Measurements from ENCODE around the gene USP6NL. TPM values are rescaled to one million over a fixed set of nuclear protein-coding genes. Genes with fewer than 3 reads are reported as not detected.
A peak's percentile ranks its signal among the peaks of the same experiment; 100 is the strongest.

Gene USP6NL
- total RNA-seq, 1 experiment from 2014 or later: 35.6 TPM

- Mint-ChIP-seq H3K36me3 (ENCODE audit: insufficient read depth, unreplicated experiment) (no peaks in the 10 kb centered on the region), H3K4me3 (ENCODE audit: unreplicated experiment) (no peak overlapping the region), H3K27ac (ENCODE audit: unreplicated experiment) (no peak overlapping the region), H3K4me1 (ENCODE audit: low read depth, unreplicated experiment) (peaks cover 16% of the 10 kb centered on the region), H3K9me3 (ENCODE audit: unreplicated experiment) (peaks cover 17% of the 10 kb centered on the region), H3K27me3 (ENCODE audit: insufficient read depth, unreplicated experiment) (no peaks in the 10 kb centered on the region)
- no peaks in the 10 kb centered on the region for H3K36me3 ChIP-seq (ENCODE audit: control insufficient read depth, insufficient read depth, low read length)
- no peaks in the 10 kb centered on the region for H3K27me3 ChIP-seq (replicated peaks; ENCODE audit: control insufficient read depth, insufficient read depth, low read length)
- peak; percentile 43 to 60 for DNase-seq
- H3K4me1 ChIP-seq: peaks cover 8% of the 10 kb centered on the region
- intact Hi-C loops (cut with micrococcal nuclease; ENCODE audit: unreplicated experiment): loop anchor here (1.0 kb wide), 1 partner anchor 20 kb away; no protein-coding TSS in a partner anchor
- ChIA-PET POLR2A (interaction anchor here (0.9 kb wide), 1 partner anchor 80 kb away, joined by 3 read pairs; no protein-coding TSS in a partner anchor), CTCF (interaction anchor here (0.6 to 0.7 kb wide), 2 partner anchors 85 to 156 kb away, joined by 3 to 6 read pairs; no protein-coding TSS in a partner anchor)
- no peaks in the 10 kb centered on the region for H3K9me3 ChIP-seq
- TF ChIP-seq, protein P1, sequence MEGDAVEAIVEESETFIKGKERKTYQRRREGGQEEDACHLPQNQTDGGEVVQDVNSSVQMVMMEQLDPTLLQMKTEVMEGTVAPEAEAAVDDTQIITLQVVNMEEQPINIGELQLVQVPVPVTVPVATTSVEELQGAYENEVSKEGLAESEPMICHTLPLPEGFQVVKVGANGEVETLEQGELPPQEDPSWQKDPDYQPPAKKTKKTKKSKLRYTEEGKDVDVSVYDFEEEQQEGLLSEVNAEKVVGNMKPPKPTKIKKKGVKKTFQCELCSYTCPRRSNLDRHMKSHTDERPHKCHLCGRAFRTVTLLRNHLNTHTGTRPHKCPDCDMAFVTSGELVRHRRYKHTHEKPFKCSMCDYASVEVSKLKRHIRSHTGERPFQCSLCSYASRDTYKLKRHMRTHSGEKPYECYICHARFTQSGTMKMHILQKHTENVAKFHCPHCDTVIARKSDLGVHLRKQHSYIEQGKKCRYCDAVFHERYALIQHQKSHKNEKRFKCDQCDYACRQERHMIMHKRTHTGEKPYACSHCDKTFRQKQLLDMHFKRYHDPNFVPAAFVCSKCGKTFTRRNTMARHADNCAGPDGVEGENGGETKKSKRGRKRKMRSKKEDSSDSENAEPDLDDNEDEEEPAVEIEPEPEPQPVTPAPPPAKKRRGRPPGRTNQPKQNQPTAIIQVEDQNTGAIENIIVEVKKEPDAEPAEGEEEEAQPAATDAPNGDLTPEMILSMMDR (IDR thresholded peaks at IDR 0.05; ENCODE audit: insufficient read depth in 1 of 2, low read depth in 1 of 2, low read length in 1 of 2, severe bottlenecking in 1 of 2, unreplicated experiment in 1 of 2): no peak
- BruUV-seq (replicated peaks): no TSS peak
- H3K4me3 ChIP-seq (ENCODE audit: low read depth, low read length): no peak overlapping the region
Observed at GRCh38 chr10:11639849-11640764, 28.7 kb upstream of the USP6NL start.

- H3K4me1 ChIP-seq: peaks cover 8% of the 10 kb centered on the region
- ChIA-PET POLR2A (no interaction called here), CTCF (no interaction called here)
Observed at GRCh38 chr10:11639362-11639761, 27.9 kb upstream of the USP6NL start.

DNA sequence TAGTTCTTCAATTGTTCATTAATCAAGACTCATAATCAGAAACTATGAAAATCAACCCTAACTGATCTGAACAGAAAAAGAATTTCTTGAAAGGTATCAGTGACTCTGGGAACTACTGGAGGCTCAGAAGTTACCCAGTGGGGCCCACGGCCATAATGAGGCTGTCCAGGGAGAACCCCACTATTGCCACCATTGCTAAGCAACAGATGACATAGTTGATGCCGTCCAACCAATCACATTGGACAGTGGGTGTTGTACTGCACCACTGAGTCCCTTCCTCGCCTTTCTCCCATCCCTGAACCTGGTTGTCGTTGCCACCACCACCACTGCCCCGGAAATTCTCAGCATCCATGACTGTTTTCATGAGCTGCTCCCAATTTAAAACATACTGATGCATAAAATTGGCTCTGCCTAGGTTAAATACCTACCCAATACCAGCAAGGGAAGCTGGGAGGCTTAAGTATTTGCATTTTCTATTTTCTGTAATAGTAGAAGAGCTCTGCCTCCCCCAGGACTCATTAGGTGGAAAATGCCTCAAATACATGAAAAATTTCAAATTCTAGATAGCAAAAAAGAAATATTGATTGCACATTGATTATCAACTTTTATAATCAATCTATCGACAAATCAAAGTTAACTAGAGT lies 26.7 kb upstream of the USP6NL start:
- H3K27me3 Mint-ChIP-seq (ENCODE audit: insufficient read depth, unreplicated experiment): no peaks in the 10 kb centered on the region

More at GRCh38 chr10:11639362-11639761, 27.9 kb upstream of the USP6NL start:
- Mint-ChIP-seq H3K9me3 (ENCODE audit: unreplicated experiment) (peaks cover 17% of the 10 kb centered on the region), H3K27ac (ENCODE audit: unreplicated experiment) (no peak overlapping the region), H3K4me3 (ENCODE audit: unreplicated experiment) (no peak overlapping the region), H3K27me3 (ENCODE audit: insufficient read depth, unreplicated experiment) (no peaks in the 10 kb centered on the region), H3K36me3 (ENCODE audit: insufficient read depth, unreplicated experiment) (no peaks in the 10 kb centered on the region), H3K4me1 (ENCODE audit: low read depth, unreplicated experiment) (peaks cover 16% of the 10 kb centered on the region)
- Histone ChIP-seq H3K36me3 (ENCODE audit: control insufficient read depth, insufficient read depth, low read length) (no peaks in the 10 kb centered on the region), H3K9me3 (no peaks in the 10 kb centered on the region), H3K27me3 (replicated peaks; ENCODE audit: control insufficient read depth, insufficient read depth, low read length) (no peaks in the 10 kb centered on the region), H3K4me3 (ENCODE audit: low read depth, low read length) (no peak overlapping the region)
- no TSS peak for BruUV-seq (replicated peaks)
- intact Hi-C loops (cut with micrococcal nuclease; ENCODE audit: unreplicated experiment): no loop called here
- no peak for DNase-seq
- TF ChIP-seq, protein P1 (IDR thresholded peaks at IDR 0.05; ENCODE audit: insufficient read depth in 1 of 2, low read depth in 1 of 2, low read length in 1 of 2, severe bottlenecking in 1 of 2, unreplicated experiment in 1 of 2): no peak

More for the DNA sequence above, 26.7 kb upstream of the USP6NL start:
- no peaks in the 10 kb centered on the region for H3K9me3 ChIP-seq
- no TSS peak for BruUV-seq (replicated peaks)
- H3K27ac Mint-ChIP-seq (ENCODE audit: unreplicated experiment): no peak overlapping the region
- intact Hi-C loops (cut with micrococcal nuclease; ENCODE audit: unreplicated experiment): no loop called here
- peaks cover 16% of the 10 kb centered on the region for H3K4me1 Mint-ChIP-seq (ENCODE audit: low read depth, unreplicated experiment)
- H3K27me3 ChIP-seq (replicated peaks; ENCODE audit: control insufficient read depth, insufficient read depth, low read length): no peaks in the 10 kb centered on the region
- TF ChIP-seq, protein P1 (IDR thresholded peaks at IDR 0.05; ENCODE audit: insufficient read depth in 1 of 2, low read depth in 1 of 2, low read length in 1 of 2, severe bottlenecking in 1 of 2, unreplicated experiment in 1 of 2): no peak
- peaks cover 8% of the 10 kb centered on the region for H3K4me1 ChIP-seq
- H3K36me3 ChIP-seq (ENCODE audit: control insufficient read depth, insufficient read depth, low read length): no peaks in the 10 kb centered on the region
- H3K36me3 Mint-ChIP-seq (ENCODE audit: insufficient read depth, unreplicated experiment): no peaks in the 10 kb centered on the region
- no peak overlapping the region for H3K4me3 Mint-ChIP-seq (ENCODE audit: unreplicated experiment)
- no peak overlapping the region for H3K4me3 ChIP-seq (ENCODE audit: low read depth, low read length)
- peaks cover 9% of the 10 kb centered on the region for H3K9me3 Mint-ChIP-seq (ENCODE audit: unreplicated experiment)
- ChIA-PET POLR2A (no interaction called here), CTCF (no interaction called here)
- no peak for DNase-seq

Data from Caco-2 (cell line).